Right renal cortex interstitium (tissue), 3 donors: ENCODE data around the gene C2orf42. TPM values are rescaled to one million over a fixed set of nuclear protein-coding genes. Genes with fewer than 3 reads are reported as not detected.
"Not testable (repeated sequence)": the region's sequence is repeated elsewhere in the genome, so short reads cannot be mapped to it uniquely, and the experiment has no call there.

Source experiments
- DNase-seq, 3 donors: peaks; one replicate each; pipeline ENCODE4 v3.0.0-alpha.2; 2013; ENCODE audit warnings: low read depth in 3 of 3, low spot score in 2 of 3
- polyA plus RNA-seq, 3 donors: library from polyadenylated mRNA; unstranded; fragments of 120-200 nt; gene quantifications; one replicate each; pipeline ENCODE4 v1.2.1, GENCODE V29; 2013; ENCODE audit not compliant: insufficient read length in 3 of 3

C2orf42 gene
- polyA plus RNA-seq, 3 donors = 16.8 to 18.2 (median 16.9) TPM

GRCh38 chr2:70111752-70112591 is 78.8 kb downstream of the C2orf42 start:
- no peak for DNase-seq

GRCh38 chr2:70110397-70110796 is 80.4 kb downstream of the C2orf42 start:
- DNase-seq = not testable (repeated sequence)

GRCh38 chr2:70106138-70106537 is 84.7 kb downstream of the C2orf42 start:
- DNase-seq = not testable (repeated sequence)

- DNase-seq = no peak
These were observed 86.3 kb downstream of the C2orf42 start for GRCh38 chr2:70104231-70105111.

- DNase-seq = no peak
These were observed 87.2 kb downstream of the C2orf42 start for GRCh38 chr2:70103531-70104061.

- not testable (repeated sequence) for DNase-seq
These were observed 88.4 kb downstream of the C2orf42 start for GRCh38 chr2:70102323-70102905.

GRCh38 chr2:70101686-70102085 is 89.1 kb downstream of the C2orf42 start:
- DNase-seq = not testable (repeated sequence)

- DNase-seq = no peak
These were observed 89.6 kb downstream of the C2orf42 start for GRCh38 chr2:70101174-70101573.

Other genes starting within 250 kb of the C2orf42 start
- 1 to 10 TPM; 3.2 to 4.6 (median 3.9) TPM for gene ASPRV1, start 229.4 kb downstream of the C2orf42 start, polyA plus RNA-seq
- 100 to 1,000 TPM; 237 to 285 (median 260) TPM for gene PCBP1, start 103.5 kb downstream of the C2orf42 start, polyA plus RNA-seq
- gene TIA1, start 57.6 kb upstream of the C2orf42 start, polyA plus RNA-seq = 100 to 1,000 TPM; 448 to 537 (median 517) TPM
- gene PCYOX1, start 67.1 kb upstream of the C2orf42 start, polyA plus RNA-seq = 10 to 100 TPM; 83.6 to 86.0 (median 85.1) TPM
- gene SNRPG, start 102.7 kb upstream of the C2orf42 start, polyA plus RNA-seq = 100 to 1,000 TPM; 152 to 178 (median 168) TPM
- 10 to 100 TPM; 75.4 to 81.5 (median 79.7) TPM for gene FAM136A, start 111.0 kb upstream of the C2orf42 start, polyA plus RNA-seq